ENCODE data around the gene PHKG2. TPM values are rescaled to one million over a fixed set of nuclear protein-coding genes. Genes with fewer than 3 reads are reported as not detected.
A peak's percentile ranks its signal among the peaks of the same experiment; 100 is the strongest.
"Not testable (repeated sequence)": the region's sequence is repeated elsewhere in the genome, so short reads cannot be mapped to it uniquely, and the experiment has no call there.

PHKG2 gene
- 10 to 100 TPM; 21.8 to 26.0 TPM for total RNA-seq

GRCh38 chr16:30747799-30748633 lies at the start of gene PHKG2:
TSS of gene PHKG2 (plus strand) at chr16:30748425. CDS start at chr16:30748821, 396 bp downstream.
- ATAC-seq, result peak; percentile 99

GRCh38 chr16:30698816-30699614 lies 49.2 kb upstream of the PHKG2 start, which contains the start of gene SRCAP:
TSS of gene SRCAP (plus strand) at chr16:30699171. CDS start at chr16:30700825, 1,654 bp downstream.
- peak; percentile 93 for DNase-seq
- Mint-ChIP-seq H3K36me3 (ENCODE audit: low read depth) (peaks cover 32% of the 10 kb centered on the region), H3K27ac (peak within 1 kb of the TSS; percentile 99), H3K4me1 (peaks cover 29% of the 10 kb centered on the region), H3K4me3 (peak within 1 kb of the TSS; percentile 96), H3K9me3 (ENCODE audit: low read depth) (no peaks in the 10 kb centered on the region), H3K27me3 (no peaks in the 10 kb centered on the region)
- POLR2A ChIA-PET, result interaction anchor here (0.6 to 1.2 kb wide), 5 partner anchors 25 to 225 kb away, joined by 3 to 6 read pairs (median 3); partner anchors contain the start of gene FBRS
- intact Hi-C loops (cut with DNase I, micrococcal nuclease), result loop anchor here (1.0 to 5.0 kb wide), 29 partner anchors 16 to 760 kb away; partner anchors contain the start of genes FBRS (in 2 of the 2), ZNF764 (in 2 of the 2), ALDOA (in 1 of the 2) and ARMC5 (in 1 of the 2)
- peak; percentile 44 for ATAC-seq
- CTCF ChIA-PET, result interaction anchor here (0.5 to 1.0 kb wide), 2 partner anchors 40 to 251 kb away, joined by 3 read pairs; partner anchors contain the start of gene FBRS

More at GRCh38 chr16:30747799-30748633, at the start of gene PHKG2:
- DNase-seq, result peak; percentile 99
- intact Hi-C loops (cut with DNase I, micrococcal nuclease), result loop anchor here (1.0 to 5.0 kb wide), 8 partner anchors 14 to 377 kb away; partner anchors contain the start of genes CFAP119 (in 2 of the 2), RNF40 (in 2 of the 2), FBRS (in 1 of the 2) and FBXL19 (in 1 of the 2)
- H3K9me3 Mint-ChIP-seq (ENCODE audit: low read depth), result no peaks in the 10 kb centered on the region
- H3K27me3 Mint-ChIP-seq, result no peaks in the 10 kb centered on the region
- peak within 1 kb of the TSS; percentile 88 for H3K4me3 Mint-ChIP-seq
- peaks cover 23% of the 10 kb centered on the region for H3K36me3 Mint-ChIP-seq (ENCODE audit: low read depth)
- peaks cover 21% of the 10 kb centered on the region for H3K4me1 Mint-ChIP-seq
- peak within 1 kb of the TSS; percentile 88 for H3K27ac Mint-ChIP-seq
- ChIA-PET CTCF (interaction anchor here (0.6 to 1.9 kb wide), 19 partner anchors 11 to 822 kb away, joined by 3 to 10 read pairs (median 3); partner anchors contain the start of gene KCTD13), POLR2A (interaction anchor here (0.6 to 1.4 kb wide), 13 partner anchors 10 to 1413 kb away, joined by 3 to 14 read pairs (median 3); partner anchors contain the start of genes CFAP119, CORO1A, ZNF646 and ZNF668)

GRCh38 chr16:30699615-30700099 lies 48.6 kb upstream of the PHKG2 start:
- peak overlapping the region; percentile 96 for H3K4me3 Mint-ChIP-seq
- H3K4me1 Mint-ChIP-seq, result peaks cover 27% of the 10 kb centered on the region
- peaks cover 39% of the 10 kb centered on the region for H3K36me3 Mint-ChIP-seq (ENCODE audit: low read depth)
- ChIA-PET POLR2A (interaction anchor here (0.8 to 1.2 kb wide), 2 partner anchors 24 to 66 kb away, joined by 3 to 5 read pairs; no protein-coding TSS in a partner anchor), CTCF (no interaction called here)
- H3K27ac Mint-ChIP-seq, result peak overlapping the region; percentile 97
- H3K9me3 Mint-ChIP-seq (ENCODE audit: low read depth), result no peaks in the 10 kb centered on the region
- ATAC-seq, result no peak
- no peaks in the 10 kb centered on the region for H3K27me3 Mint-ChIP-seq
- intact Hi-C loops (cut with DNase I, micrococcal nuclease), result loop anchor here (1.0 to 5.0 kb wide), 6 partner anchors 16 to 607 kb away; partner anchors contain the start of genes PHKG2 (in 1 of the 2), TBC1D10B (in 1 of the 2), TBX6 (in 1 of the 2) and ZNF764 (in 1 of the 2)
- DNase-seq, result no peak

GRCh38 chr16:30700491-30700890 lies 47.7 kb upstream of the PHKG2 start:
- peaks cover 44% of the 10 kb centered on the region for H3K36me3 Mint-ChIP-seq (ENCODE audit: low read depth)
- intact Hi-C loops (cut with DNase I, micrococcal nuclease), result no loop called here
- H3K4me3 Mint-ChIP-seq, result peak overlapping the region; percentile 96
- no peak for DNase-seq
- ChIA-PET POLR2A (interaction anchor here (0.6 kb wide), 1 partner anchor 323 kb away, joined by 4 read pairs; no protein-coding TSS in a partner anchor), CTCF (no interaction called here)
- no peaks in the 10 kb centered on the region for H3K27me3 Mint-ChIP-seq
- ATAC-seq, result no peak
- peaks cover 24% of the 10 kb centered on the region for H3K4me1 Mint-ChIP-seq
- H3K27ac Mint-ChIP-seq, result peak overlapping the region; percentile 42
- no peaks in the 10 kb centered on the region for H3K9me3 Mint-ChIP-seq (ENCODE audit: low read depth)

GRCh38 chr16:30700971-30701370 lies 47.3 kb upstream of the PHKG2 start:
- H3K27ac Mint-ChIP-seq, result peak overlapping the region; percentile 42
- DNase-seq (no peak), ATAC-seq (no peak)
- H3K4me3 Mint-ChIP-seq, result peak overlapping the region; percentile 36
- no peaks in the 10 kb centered on the region for H3K9me3 Mint-ChIP-seq (ENCODE audit: low read depth)
- ChIA-PET POLR2A (no interaction called here), CTCF (interaction anchor here (0.6 kb wide), 1 partner anchor 102 kb away, joined by 4 read pairs; no protein-coding TSS in a partner anchor)
- H3K4me1 Mint-ChIP-seq, result peaks cover 24% of the 10 kb centered on the region
- no peaks in the 10 kb centered on the region for H3K27me3 Mint-ChIP-seq
- peaks cover 46% of the 10 kb centered on the region for H3K36me3 Mint-ChIP-seq (ENCODE audit: low read depth)
- intact Hi-C loops (cut with DNase I, micrococcal nuclease), result no loop called here

- ATAC-seq; H3K9me3 Mint-ChIP-seq (ENCODE audit: low read depth); intact Hi-C loops (cut with DNase I, micrococcal nuclease); H3K27ac Mint-ChIP-seq; H3K4me3 Mint-ChIP-seq; H3K27me3 Mint-ChIP-seq; DNase-seq: not testable (repeated sequence)
- H3K4me1 Mint-ChIP-seq, result peaks cover 16% of the 10 kb centered on the region
- ChIA-PET POLR2A (interaction anchor here (0.6 to 1.3 kb wide), 2 partner anchors 9 to 15 kb away, joined by 3 to 4 read pairs; no protein-coding TSS in a partner anchor), CTCF (interaction anchor here (1.1 kb wide), 1 partner anchor 9 kb away, joined by 3 read pairs; no protein-coding TSS in a partner anchor)
- peaks cover 64% of the 10 kb centered on the region for H3K36me3 Mint-ChIP-seq (ENCODE audit: low read depth)
Measured at GRCh38 chr16:30703071-30703470, 45.2 kb upstream of the PHKG2 start.

GRCh38 chr16:30703971-30704370 lies 44.3 kb upstream of the PHKG2 start:
- Mint-ChIP-seq H3K4me3 (no peak overlapping the region), H3K27ac (no peak overlapping the region), H3K4me1 (peaks cover 16% of the 10 kb centered on the region), H3K27me3 (no peaks in the 10 kb centered on the region), H3K36me3 (ENCODE audit: low read depth) (peaks cover 69% of the 10 kb centered on the region), H3K9me3 (ENCODE audit: low read depth) (no peaks in the 10 kb centered on the region)
- ChIA-PET CTCF (no interaction called here), POLR2A (interaction anchor here (1.3 kb wide), 1 partner anchor 8 kb away, joined by 4 read pairs; no protein-coding TSS in a partner anchor)
- ATAC-seq, result no peak
- intact Hi-C loops (cut with DNase I, micrococcal nuclease), result no loop called here
- DNase-seq, result no peak

- intact Hi-C loops (cut with DNase I, micrococcal nuclease), result no loop called here
- H3K36me3 Mint-ChIP-seq (ENCODE audit: low read depth), result peaks cover 72% of the 10 kb centered on the region
- H3K4me1 Mint-ChIP-seq, result peaks cover 2% of the 10 kb centered on the region
- no peaks in the 10 kb centered on the region for H3K27me3 Mint-ChIP-seq
- ChIA-PET POLR2A (no interaction called here), CTCF (interaction anchor here (0.6 to 1.2 kb wide), 3 partner anchors 11 to 595 kb away, joined by 3 read pairs; partner anchors contain the start of gene PHKG2)
- no peaks in the 10 kb centered on the region for H3K9me3 Mint-ChIP-seq (ENCODE audit: low read depth)
- H3K4me3 Mint-ChIP-seq, result no peak overlapping the region
- ATAC-seq, result no peak
- DNase-seq, result no peak
- H3K27ac Mint-ChIP-seq, result no peak overlapping the region
Measured at GRCh38 chr16:30706046-30706445, 42.2 kb upstream of the PHKG2 start.

- ChIA-PET POLR2A (interaction anchor here (0.8 to 1.1 kb wide), 3 partner anchors 14 to 50 kb away, joined by 3 read pairs; no protein-coding TSS in a partner anchor), CTCF (interaction anchor here (0.6 to 0.9 kb wide), 2 partner anchors 17 to 32 kb away, joined by 3 read pairs; no protein-coding TSS in a partner anchor)
- DNase-seq (no peak), ATAC-seq (no peak)
- Mint-ChIP-seq H3K9me3 (ENCODE audit: low read depth) (no peaks in the 10 kb centered on the region), H3K4me1 (peaks cover 20% of the 10 kb centered on the region), H3K4me3 (no peak overlapping the region), H3K36me3 (ENCODE audit: low read depth) (peaks cover 83% of the 10 kb centered on the region), H3K27ac (peak overlapping the region; percentile 3), H3K27me3 (no peaks in the 10 kb centered on the region)
- intact Hi-C loops (cut with DNase I, micrococcal nuclease), result no loop called here
Measured at GRCh38 chr16:30710971-30711370, 37.3 kb upstream of the PHKG2 start.

- intact Hi-C loops (cut with DNase I, micrococcal nuclease), result no loop called here
- peaks cover 28% of the 10 kb centered on the region for H3K4me1 Mint-ChIP-seq
Measured at GRCh38 chr16:30711712-30712111, 36.5 kb upstream of the PHKG2 start.

More at GRCh38 chr16:30711712-30712111, 36.5 kb upstream of the PHKG2 start:
- CTCF ChIA-PET, result interaction anchor here (0.6 to 0.9 kb wide), 2 partner anchors 18 to 33 kb away, joined by 3 read pairs; no protein-coding TSS in a partner anchor
- H3K27me3 Mint-ChIP-seq, result no peaks in the 10 kb centered on the region
- DNase-seq (no peak), ATAC-seq (no peak)
- POLR2A ChIA-PET, result interaction anchor here (0.8 to 1.3 kb wide), 4 partner anchors 8 to 47 kb away, joined by 3 to 4 read pairs (median 3); no protein-coding TSS in a partner anchor
- H3K27ac Mint-ChIP-seq, result peak overlapping the region; percentile 1
- H3K4me3 Mint-ChIP-seq, result no peak overlapping the region
- H3K36me3 Mint-ChIP-seq (ENCODE audit: low read depth), result peaks cover 85% of the 10 kb centered on the region
- H3K9me3 Mint-ChIP-seq (ENCODE audit: low read depth), result no peaks in the 10 kb centered on the region
